ENCODE measurements around the gene CC2D2B.

The CC2D2B gene

GRCh38 chr10:96038476-96039387 lies 131.0 kb downstream of the CC2D2B start:
- Histone ChIP-seq H3K9me2 (replicated peaks; ENCODE audit: control insufficient read depth, low read length) (no peaks in the 10 kb centered on the region), H3K9me3 (ENCODE audit: control insufficient read depth, insufficient read depth, low read length) (no peaks in the 10 kb centered on the region), H4K20me1 (ENCODE audit: control insufficient read depth, insufficient read depth, low read depth, low read length) (no peaks in the 10 kb centered on the region), H3K4me1 (ENCODE audit: control insufficient read depth, low read length) (peaks cover 19% of the 10 kb centered on the region), H3K36me3 (ENCODE audit: control insufficient read depth, low read length) (no peaks in the 10 kb centered on the region), H3F3A (ENCODE audit: control insufficient read depth, insufficient read depth) (no peaks in the 10 kb centered on the region), H3K27ac (ENCODE audit: low read depth, low read length) (no peak overlapping the region), H3K4me2 (ENCODE audit: low read length) (no peak overlapping the region), H3K4me3 (ENCODE audit: low read length) (no peak overlapping the region), H3K27me3 (ENCODE audit: control insufficient read depth, low read length) (no peaks in the 10 kb centered on the region), H3K79me2 (ENCODE audit: control insufficient read depth, low read length) (peaks cover 11% of the 10 kb centered on the region)
- TF ChIP-seq CTCF (IDR thresholded peaks at IDR 0.05; ENCODE audit: low read depth, low read length, poor library complexity, severe bottlenecking) = no peak
- TF ChIP-seq EZH2phosphoT487 (IDR thresholded peaks at IDR 0.05; ENCODE audit: borderline replicate concordance, low read length) = no peak

GRCh38 chr10:96041146-96041545 lies 133.4 kb downstream of the CC2D2B start:
- Histone ChIP-seq H3F3A (ENCODE audit: control insufficient read depth, insufficient read depth) (no peaks in the 10 kb centered on the region), H3K36me3 (ENCODE audit: control insufficient read depth, low read length) (peaks cover 17% of the 10 kb centered on the region), H3K9me2 (replicated peaks; ENCODE audit: control insufficient read depth, low read length) (no peaks in the 10 kb centered on the region), H3K79me2 (ENCODE audit: control insufficient read depth, low read length) (peaks cover 35% of the 10 kb centered on the region), H3K9me3 (ENCODE audit: control insufficient read depth, insufficient read depth, low read length) (no peaks in the 10 kb centered on the region), H3K4me1 (ENCODE audit: control insufficient read depth, low read length) (peaks cover 25% of the 10 kb centered on the region), H3K27ac (ENCODE audit: low read depth, low read length) (no peak overlapping the region), H4K20me1 (ENCODE audit: control insufficient read depth, insufficient read depth, low read depth, low read length) (no peaks in the 10 kb centered on the region), H3K27me3 (ENCODE audit: control insufficient read depth, low read length) (no peaks in the 10 kb centered on the region), H3K4me3 (ENCODE audit: low read length) (no peak overlapping the region), H3K4me2 (ENCODE audit: low read length) (no peak overlapping the region)
- TF ChIP-seq CTCF (IDR thresholded peaks at IDR 0.05; ENCODE audit: low read depth, low read length, poor library complexity, severe bottlenecking) (no peak), EZH2phosphoT487 (IDR thresholded peaks at IDR 0.05; ENCODE audit: borderline replicate concordance, low read length) (no peak)

GRCh38 chr10:96043033-96043892 lies 135.5 kb downstream of the CC2D2B start, which contains the start of gene CCNJ:
CCNJ (plus strand) TSS chr10:96043583; CDS start chr10:96044394, 811 bp downstream.
- H3K27ac ChIP-seq (ENCODE audit: low read depth, low read length) = peak within 1 kb of the TSS; percentile 31
- no peaks in the 10 kb centered on the region for H3K27me3 ChIP-seq (ENCODE audit: control insufficient read depth, low read length)
- no peak for TF ChIP-seq CTCF (IDR thresholded peaks at IDR 0.05; ENCODE audit: low read depth, low read length, poor library complexity, severe bottlenecking)
- no peak for TF ChIP-seq EZH2phosphoT487 (IDR thresholded peaks at IDR 0.05; ENCODE audit: borderline replicate concordance, low read length)
- peaks cover 4% of the 10 kb centered on the region; the same call in 1 of the 2 replicates for H4K20me1 ChIP-seq (ENCODE audit: control insufficient read depth, insufficient read depth, low read depth, low read length)
- H3K9me2 ChIP-seq (replicated peaks; ENCODE audit: control insufficient read depth, low read length) = no peaks in the 10 kb centered on the region
- H3F3A ChIP-seq (ENCODE audit: control insufficient read depth, insufficient read depth) = no peaks in the 10 kb centered on the region
- H3K36me3 ChIP-seq (ENCODE audit: control insufficient read depth, low read length) = peaks cover 38% of the 10 kb centered on the region
- no peaks in the 10 kb centered on the region for H3K9me3 ChIP-seq (ENCODE audit: control insufficient read depth, insufficient read depth, low read length)
- peak within 1 kb of the TSS; percentile 69 for H3K4me2 ChIP-seq (ENCODE audit: low read length)
- peak within 1 kb of the TSS; percentile 95 for H3K4me3 ChIP-seq (ENCODE audit: low read length)
- H3K4me1 ChIP-seq (ENCODE audit: control insufficient read depth, low read length) = peaks cover 46% of the 10 kb centered on the region
- peaks cover 56% of the 10 kb centered on the region for H3K79me2 ChIP-seq (ENCODE audit: control insufficient read depth, low read length)

All from DOHH2 (cell line).